Measurements from ENCODE around the gene ADCYAP1R1. TPM values are rescaled to one million over a fixed set of nuclear protein-coding genes. Genes with fewer than 3 reads are reported as not detected.

The ADCYAP1R1 gene
- polyA plus RNA-seq, 3 donors, result 0.68 to 1.4 (median 0.75) TPM

DNA sequence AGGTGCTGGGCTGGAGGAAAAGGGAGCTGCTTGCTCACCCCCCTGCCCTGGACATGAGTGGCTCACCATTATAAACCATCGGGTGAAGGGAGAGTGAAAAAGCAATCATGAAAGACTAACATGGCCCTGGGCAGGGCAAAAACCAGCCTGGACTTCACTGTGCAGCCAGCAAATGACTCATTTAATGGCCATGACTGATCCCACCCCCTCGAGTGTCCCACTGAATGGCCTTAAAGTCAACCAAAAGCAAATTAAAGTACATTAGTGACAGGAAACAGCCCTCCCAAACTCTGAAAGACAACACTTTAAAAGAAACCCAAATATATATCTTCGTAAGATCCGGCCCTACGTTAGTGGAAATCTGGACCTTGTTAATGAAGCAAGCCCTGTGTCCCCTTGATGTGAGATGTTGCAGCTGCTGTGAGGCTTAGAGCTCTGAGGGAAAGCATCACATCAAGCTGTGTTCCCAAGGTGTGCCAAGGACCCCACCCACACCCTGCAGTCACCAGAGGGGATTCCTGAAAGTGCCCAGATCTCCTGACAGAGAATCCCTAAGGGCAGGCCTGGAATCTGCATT lies 31.2 kb downstream of the ADCYAP1R1 start:
- peak; percentile 61 for DNase-seq

DNA sequence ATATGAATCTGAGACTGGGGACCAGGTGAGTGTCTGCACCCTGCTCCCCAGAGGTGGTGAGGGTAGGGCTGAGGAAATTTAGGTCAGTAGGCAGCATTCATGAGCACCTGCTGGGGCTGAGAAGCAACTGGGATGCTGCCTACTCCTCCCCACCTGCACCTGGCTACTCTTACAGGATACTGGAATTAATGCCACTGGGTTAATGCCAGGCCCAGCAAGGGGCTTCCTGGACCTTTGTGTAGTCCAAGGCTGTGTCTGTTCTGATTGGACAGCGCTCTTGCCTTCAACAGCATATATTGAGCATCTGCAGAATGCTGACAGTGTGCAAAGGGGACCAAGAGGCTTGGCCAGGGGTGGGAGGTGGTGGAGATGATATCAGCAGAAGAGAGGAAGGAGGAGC lies 32.1 kb downstream of the ADCYAP1R1 start:
- no peak for DNase-seq

DNA sequence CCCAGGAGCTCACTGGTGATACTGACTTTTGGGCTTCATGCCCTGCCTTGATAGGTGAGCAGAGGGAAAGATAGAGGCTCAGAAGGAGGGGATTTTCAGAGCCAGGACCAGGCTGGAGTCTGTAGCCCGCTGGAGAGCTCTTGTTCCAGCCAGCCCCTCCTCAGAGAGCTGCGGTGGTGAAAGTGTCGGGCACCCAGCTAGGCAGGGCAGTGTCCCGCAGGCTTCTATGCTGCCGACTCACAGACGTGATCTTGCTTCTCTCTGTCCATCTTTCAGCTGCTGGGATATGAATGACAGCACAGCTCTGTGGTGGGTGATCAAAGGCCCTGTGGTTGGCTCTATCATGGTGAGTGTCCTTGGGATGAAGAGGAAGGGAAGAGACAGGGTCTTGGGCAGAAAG lies 35.2 kb downstream of the ADCYAP1R1 start:
- DNase-seq, result no peak

GRCh38 chr7:31091924-31092434 lies 39.9 kb downstream of the ADCYAP1R1 start:
- no peak for DNase-seq

DNA sequence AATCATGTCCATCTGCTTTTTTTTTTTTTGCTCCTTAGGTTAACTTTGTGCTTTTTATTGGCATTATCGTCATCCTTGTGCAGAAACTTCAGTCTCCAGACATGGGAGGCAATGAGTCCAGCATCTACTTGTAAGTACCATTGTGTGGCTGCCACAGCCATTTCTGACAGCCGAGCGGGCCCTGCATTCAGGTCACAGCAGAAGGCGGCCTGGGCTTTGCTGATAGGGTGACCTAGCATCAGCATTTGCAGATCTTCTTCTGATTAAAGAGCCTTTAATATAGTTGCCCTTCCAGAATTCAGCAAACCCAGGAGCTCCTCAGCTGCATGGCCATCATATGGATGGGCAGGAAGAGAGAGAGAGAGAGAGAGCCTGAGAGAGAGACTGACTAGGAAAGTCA lies 40.5 kb downstream of the ADCYAP1R1 start:
- DNase-seq, result no peak

- DNase-seq, result no peak
Observed at GRCh38 chr7:31093282-31093681, 41.2 kb downstream of the ADCYAP1R1 start.

- DNase-seq, result no peak
Observed at GRCh38 chr7:31094271-31094670, 42.2 kb downstream of the ADCYAP1R1 start.

GRCh38 chr7:31095286-31096197 lies 43.4 kb downstream of the ADCYAP1R1 start:
- no peak for DNase-seq

DNA sequence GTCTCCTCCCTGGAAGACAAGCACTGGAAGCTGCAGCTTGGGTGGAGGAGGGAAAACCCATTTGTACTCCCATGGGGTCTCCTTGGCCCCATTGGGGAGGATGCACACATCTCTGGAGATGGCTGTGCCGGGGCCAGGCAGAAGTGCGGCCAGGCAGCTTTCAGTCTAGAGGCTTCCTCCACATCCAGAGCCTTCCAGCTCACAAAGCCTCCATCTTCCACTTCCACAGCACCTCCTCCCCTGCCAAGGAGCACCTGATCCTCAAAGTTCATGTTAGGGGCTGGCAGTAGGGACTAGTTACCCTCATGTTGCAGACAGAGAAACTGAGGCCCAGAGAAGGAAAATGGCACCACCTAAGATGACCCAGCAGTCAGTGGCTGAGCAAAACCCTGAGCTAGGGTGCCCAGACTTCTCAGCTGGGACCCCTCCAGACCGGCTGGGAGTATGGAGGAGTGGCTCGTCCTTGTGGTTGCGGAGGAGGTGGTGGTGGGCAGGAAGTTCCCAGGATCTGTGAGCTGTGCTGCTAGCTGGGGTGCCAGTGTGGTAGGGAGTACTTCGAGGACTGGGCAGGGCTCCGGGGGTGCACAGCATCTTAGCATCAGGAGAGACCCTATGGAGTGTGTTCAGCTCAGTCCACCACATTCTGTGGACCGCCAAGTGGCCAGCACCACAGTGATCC lies 44.2 kb downstream of the ADCYAP1R1 start:
- no peak for DNase-seq

DNA sequence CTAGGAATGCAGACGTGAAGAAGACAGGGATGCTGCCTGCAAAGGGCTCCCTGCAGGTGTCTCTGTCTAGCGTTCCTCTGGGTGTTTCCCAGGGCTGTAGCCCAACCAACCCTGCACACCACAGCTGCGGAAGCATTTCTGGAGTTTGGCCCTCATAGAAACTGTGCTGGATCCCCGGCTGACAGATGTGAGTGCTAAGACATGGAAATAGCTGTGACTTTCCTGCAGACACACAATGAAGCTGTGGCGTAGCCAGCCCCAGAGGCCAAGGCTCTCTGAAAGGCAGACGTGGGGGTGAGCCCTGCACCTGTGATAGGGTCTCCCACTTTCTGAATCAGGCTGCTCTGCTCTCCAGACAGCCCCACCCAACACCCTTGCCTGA lies 44.8 kb downstream of the ADCYAP1R1 start:
- no peak for DNase-seq

GRCh38 chr7:31098642-31099360 lies 46.7 kb downstream of the ADCYAP1R1 start:
- no peak for DNase-seq

DNA sequence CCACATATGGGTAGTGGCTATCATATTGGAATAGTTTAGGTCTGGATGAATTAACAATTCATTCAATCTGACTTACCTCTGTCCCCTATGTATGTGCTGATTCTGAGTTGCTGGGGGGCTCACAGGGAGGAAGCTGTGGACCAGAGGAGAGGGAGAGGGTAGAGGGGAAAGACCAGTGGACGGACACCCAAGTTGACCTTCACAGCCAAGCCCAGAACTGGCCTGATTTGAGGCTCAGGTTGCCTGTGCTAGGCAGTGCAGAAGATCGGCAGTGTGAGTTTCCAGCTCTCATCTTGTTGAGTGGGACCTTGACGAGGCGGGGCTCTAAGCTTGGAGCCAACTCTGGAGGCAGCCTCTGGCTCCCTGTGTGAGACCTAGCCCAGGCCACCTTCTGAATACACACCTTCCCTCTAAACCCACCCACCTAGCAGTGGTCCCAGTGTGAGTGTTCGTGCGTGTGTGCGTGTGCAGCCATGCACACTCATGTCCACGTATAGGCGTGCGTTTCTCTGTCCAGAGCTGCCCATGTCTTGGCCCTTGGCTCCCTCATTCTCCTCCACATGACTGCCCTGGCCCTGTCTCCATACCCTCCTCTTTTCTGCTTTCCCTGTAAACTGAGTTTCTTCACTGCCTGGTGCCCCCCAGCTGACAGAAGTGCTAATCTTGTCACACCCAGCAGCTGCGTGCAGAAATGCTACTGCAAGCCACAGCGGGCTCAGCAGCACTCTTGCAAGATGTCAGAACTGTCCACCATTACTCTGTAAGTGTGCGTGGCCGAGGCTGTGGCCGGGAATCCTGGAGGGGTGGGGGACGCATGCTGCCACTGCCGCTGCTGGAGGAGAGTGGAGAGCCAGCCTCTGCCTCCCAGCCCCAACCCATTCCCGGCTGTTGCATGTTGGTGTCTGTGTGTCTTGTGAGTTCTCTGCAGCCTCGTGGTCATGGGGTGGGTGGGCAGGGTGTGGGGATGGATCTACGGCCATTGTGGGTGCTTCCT lies 47.6 kb downstream of the ADCYAP1R1 start:
- DNase-seq, result no peak

GRCh38 chr7:31100445-31100844 lies 48.3 kb downstream of the ADCYAP1R1 start:
- DNase-seq, result no peak

GRCh38 chr7:31100871-31101270 lies 48.8 kb downstream of the ADCYAP1R1 start:
- no peak for DNase-seq

GRCh38 chr7:31101544-31101943 lies 49.4 kb downstream of the ADCYAP1R1 start:
- no peak for DNase-seq

DNA sequence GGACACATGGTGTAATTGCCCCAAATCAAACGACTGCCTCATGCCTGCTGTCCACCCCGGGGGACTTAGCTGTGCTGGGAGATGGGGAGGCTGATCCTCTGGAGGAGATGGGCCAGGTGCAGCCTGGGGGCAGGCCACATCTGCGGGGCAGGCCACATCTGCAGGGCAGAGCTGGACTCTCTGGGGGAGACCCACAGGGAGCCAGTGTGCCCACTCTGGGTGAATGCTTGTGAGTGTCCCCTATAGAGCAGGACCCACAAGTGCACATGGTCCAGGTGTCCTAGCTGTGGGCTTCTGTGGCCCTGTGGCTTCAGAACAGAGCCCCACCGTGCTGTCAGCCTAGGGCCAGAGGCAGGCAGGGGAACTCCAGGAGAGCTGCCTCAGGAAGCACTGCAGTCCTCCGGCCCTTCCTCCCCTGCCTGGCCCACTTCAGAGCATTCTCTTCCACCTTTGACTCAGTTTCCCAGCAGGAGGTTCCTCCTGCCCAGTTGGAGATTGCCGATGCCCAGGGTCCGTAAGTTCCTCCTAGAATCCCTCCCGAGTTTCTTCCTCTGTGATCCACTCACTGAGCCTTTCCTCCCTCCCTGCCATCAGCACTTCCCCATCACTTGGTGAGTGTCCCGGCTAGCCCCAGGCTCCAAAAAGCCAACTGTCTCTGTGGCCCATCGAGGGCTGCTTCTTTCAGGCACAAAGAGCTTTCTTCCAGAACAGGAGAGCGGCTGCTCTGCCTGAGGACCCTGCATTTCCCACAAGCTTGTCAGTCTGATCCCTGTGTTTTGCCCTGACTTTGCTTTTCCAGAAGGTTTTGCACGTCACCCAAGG lies 50.3 kb downstream of the ADCYAP1R1 start:
- no peak for DNase-seq

GRCh38 chr7:31102973-31103850 lies 51.1 kb downstream of the ADCYAP1R1 start:
- no peak for DNase-seq

DNA sequence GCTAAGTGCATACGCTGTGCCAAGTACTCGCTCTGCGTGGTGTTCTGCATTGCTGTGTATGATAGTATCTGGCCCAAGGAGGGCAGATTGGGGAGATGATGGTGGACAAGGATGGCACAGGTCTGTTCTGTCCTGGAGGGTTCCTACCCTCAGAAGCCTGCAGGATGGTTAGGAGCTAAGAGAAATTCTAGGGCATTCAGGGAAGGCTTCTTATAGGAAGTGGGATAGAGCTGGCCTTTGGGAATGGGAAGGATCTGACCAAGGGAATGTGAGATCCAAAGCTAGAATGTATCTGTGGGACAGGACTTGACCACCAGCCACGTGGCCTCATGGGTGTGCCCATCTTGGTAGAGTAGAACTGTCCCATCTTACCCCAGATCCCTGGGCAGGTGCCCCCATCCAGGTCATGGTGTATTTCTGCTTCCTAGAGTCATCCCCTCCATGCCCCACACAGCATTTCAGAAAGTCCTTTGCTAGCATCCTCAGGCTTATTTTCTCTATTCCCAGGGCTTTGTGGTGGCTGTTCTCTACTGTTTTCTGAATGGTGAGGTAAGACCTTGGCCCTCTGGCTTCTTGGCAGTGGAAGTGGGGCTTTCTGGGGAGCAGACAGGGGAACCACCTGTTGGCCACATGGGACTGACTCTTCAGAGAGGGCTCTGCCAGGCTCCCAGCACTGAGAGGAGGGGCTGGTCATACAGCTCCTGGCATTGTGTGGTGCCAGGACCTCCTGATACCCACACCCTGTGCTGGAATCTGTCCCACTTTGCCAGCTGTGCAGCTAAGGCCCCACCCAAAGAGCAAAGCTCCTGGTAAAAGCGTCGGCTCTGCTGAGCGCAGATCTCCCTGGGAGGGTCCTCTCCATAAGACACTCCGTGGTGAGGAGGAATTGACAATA lies 52.5 kb downstream of the ADCYAP1R1 start:
- no peak for DNase-seq
